ENCODE measurements around the gene LMF2.

GRCh38 chr22:50517495-50518260 is 10.2 kb upstream of the LMF2 start:
- TF ChIP-seq EZH2 (IDR thresholded peaks at IDR 0.05; ENCODE audit: low read depth) (no peak), CTCF (conservative IDR thresholded peaks at IDR 0.05) (no peak)
